Activated T-cell treated with anti-CD3 and anti-CD28 coated beads for 48 hours (primary cell): ENCODE data around the gene RAE1.
"Not testable (repeated sequence)": the region's sequence is repeated elsewhere in the genome, so short reads cannot be mapped to it uniquely, and the experiment has no call there.

Experiments
- DNase-seq: peaks from one replicate; pipeline ENCODE4 v3.0.0-alpha.2; 2020; ENCODE audit warnings: low read depth

Gene RAE1

DNA sequence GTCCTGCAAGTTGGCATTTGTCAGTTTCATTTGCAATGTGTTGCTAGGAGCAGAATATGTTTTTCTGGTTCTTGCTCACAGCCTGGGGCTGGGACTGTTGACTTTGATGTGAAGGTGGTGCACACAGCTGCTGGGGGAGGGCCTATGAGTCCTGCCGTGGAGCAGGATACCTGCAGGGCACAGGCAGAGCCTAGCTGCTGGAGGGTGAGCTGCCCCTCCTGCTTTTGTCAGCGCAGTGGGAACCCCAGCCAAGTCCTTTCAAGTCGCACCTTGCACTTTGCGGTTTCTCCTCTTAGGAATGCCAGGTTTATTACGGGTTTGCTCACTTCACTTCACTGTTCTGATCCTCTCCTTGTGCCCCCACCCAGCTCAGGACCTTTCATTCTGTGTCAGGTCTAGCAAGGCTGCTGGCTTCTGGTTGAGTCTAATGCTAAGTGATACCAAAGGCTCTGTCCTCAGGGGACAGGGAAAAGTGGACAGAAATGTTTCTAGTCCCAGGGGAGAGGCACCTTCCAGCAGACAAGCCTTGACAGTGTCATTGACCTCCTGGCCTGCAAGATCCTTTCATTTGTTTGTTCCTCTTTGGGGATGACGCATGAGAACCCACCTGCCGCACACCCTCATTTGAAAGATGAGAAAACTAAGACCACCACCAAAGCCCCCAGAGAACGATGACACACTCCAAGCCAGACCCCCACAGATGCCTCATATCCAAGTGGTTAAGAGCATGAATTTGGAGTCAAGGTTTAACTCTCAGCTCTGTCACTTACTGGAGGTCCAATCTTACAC lies 24.2 kb upstream of the RAE1 start:
- no peak for DNase-seq

DNA sequence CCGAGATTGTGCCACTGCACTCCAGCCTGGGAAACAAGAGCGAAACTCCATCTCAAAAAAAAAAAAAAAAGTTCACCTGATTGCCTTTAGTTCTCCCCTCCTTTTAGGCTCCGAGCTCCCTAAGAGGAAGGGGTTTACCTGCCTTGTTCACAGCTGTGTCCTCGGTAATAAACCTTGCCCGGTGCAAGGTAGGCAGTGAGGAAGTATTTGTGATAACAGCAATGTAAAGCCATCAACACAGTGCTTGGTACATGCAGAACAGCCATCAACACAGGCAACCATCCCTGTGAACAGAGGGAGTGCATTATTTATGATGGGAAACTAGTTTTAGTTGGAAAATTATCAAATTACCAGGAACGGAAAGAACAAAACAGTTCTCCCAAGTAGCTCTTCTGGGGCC lies 23.2 kb upstream of the RAE1 start:
- no peak for DNase-seq

DNA sequence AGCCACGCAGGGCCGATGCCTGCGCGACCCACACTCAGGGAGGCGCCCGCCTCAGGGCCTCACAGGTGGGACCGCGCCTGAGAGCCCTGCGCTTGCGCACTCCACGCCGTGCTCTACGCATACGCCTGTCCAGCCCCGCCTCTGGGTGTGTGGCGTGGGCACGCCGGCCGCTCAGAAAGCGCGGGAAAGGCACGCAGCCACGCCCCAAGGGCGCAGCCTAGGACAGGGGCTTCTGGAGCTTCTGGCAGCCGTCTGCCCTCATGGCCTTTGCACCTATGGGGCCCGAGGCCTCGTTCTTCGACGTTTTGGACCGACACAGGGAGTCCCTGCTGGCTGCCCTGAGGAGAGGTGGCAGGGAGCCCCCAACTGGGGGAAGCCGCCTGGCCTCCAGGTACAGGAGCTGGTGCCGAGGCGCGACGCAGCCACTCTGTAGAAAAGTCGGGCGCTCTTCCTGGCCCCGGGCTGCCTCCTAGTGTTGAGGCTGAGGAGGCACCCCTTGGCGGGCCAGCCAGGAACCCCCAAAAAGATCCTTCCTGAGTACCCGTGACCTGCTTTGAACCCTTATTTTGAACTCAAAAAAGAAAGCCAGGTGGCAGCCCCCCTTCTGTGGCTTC lies 21.3 kb upstream of the RAE1 start, which contains the start of gene SPO11:
Gene SPO11, plus strand, starts transcription at position 196 of the 614 bp plus-strand sequence. Its CDS starts 65 bp downstream, at position 261.
- DNase-seq, result no peak

DNA sequence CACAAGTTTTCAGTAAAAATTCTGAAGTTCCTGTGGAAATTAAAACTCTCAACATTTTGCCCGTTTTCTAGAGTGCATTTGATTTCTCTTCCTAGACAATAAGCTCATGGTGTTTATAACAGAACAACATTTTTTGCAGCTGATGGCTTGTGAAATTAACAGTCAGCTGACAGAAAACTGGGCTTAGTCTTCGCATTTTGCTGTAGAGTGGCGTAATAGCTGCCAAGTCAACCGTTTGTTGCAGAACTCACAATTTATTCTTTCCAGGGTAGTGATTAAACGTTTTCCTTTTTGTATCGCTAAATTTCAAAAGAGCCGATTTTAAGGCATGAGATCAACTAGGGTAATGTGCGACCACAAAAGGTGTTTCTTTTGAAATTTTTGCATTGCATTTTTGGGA lies 20.1 kb upstream of the RAE1 start:
- no peak for DNase-seq

DNA sequence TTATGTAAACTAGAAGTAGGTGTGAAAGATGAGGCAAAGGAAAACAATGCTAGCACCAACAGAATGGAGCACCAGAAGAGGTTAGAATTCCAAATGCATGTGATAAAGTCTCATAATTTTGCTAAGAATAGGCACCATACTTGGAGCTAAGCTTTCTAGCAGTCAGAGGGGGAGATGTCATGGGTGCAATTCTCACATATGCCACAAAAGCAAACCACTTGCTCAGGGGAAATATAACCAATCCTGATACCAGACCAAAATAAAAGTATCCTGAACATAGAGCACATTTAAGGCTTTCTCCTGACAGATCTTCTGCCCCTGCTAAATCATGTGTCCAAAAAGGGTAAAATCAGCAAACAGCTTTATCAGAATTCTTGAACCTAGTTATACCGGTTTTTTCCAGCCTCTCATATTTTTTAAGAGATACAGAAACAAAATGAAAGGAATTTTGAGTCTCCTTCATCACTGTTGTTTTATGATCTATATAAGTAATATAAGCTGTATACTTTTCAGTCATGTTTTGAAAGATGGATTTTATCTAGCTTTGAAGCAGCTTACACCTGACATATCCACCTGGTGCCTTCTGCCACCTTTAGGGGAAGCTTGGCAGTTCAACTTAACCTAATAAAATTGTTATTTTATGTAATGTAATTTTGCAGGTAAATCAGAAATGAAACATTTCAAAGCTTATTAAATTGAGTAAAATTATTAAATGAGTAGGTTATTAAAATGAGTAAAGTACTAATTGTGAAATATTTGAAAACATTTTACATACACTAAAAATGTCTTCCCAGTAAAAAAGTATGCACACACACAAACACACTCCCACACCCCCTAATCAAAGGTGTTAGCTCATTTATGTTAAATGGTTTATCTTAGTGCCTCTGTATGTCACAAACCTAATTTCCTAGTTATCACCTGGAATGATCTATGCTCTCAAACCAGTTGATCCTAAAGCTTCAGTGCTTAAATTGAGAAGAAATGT lies 18.7 kb upstream of the RAE1 start:
- DNase-seq, result no peak

DNA sequence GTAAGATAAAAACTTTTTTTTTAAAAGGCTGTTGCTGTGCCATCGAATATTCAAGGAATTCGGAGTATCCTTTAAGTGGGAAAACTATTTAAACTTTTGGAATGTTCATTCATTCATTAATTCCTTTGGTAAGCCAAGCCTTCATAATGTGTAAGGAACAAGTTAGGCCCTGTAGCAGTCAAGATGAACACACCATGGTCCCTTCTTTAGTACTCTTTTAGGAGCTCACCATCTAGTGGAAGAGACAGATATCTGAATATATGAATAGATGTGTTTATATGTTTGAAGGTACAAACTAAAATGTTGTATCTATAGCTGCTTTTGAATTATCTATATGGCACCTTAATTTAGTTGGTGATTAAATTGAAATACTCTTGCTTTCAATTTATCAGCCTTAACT lies 15.7 kb upstream of the RAE1 start:
- DNase-seq, result no peak

DNA sequence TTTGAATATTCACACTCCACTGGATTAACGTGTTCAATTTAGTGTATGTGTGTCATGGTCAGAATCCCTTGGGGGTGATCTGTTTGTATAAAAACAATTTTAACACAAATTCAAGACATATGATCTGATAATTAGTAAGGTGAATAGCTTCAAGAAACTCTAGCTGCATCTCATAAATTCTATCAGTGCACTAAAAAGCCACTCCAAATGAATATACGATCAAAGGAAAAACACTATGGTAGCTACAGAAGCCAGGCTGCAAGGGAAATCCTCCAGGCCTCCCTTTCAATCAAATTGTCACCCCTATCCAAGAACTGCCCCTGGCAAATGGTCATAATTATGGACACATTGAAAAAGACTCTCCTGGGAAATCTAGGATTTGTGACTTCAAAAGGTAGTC lies 9.4 kb upstream of the RAE1 start:
- DNase-seq, result no peak

DNA sequence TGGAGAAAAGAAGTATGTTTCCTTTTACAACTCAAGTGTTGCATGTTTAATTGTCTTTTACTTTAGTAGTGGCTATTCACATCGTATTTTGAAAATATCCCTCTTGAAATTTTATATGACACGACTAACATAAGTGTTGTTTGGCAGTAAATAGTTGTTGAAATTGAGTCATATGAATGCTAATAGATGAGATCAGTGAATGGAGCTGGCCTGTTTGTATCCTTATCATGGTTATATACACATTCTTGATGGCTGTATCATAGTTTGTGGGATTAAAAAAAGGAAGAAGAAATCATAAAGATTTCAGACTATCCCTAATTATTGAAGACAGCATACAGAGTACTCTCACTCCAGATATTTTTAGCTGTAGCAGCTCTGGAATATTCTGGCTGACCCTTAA lies 8.2 kb upstream of the RAE1 start:
- no peak for DNase-seq

DNA sequence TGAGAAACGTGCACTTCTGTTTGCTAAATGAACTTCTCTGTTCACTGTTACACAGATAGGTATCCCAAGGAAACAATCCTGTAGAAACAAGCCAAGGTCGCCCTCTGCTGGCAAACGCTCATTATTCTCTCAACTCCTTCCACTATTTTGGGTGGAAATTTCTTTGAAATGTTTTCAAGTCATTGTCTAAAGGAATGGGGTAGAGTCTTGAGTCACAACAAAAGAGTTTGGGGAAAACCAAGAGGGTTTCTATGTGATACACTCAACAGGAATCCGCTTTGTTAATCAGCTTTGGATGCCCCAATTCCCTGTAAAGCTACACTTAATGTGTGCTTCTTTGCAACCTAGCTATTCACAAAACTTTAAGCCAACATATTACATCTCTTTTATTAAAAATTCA lies 4.6 kb upstream of the RAE1 start:
- peak; percentile 56 for DNase-seq

DNA sequence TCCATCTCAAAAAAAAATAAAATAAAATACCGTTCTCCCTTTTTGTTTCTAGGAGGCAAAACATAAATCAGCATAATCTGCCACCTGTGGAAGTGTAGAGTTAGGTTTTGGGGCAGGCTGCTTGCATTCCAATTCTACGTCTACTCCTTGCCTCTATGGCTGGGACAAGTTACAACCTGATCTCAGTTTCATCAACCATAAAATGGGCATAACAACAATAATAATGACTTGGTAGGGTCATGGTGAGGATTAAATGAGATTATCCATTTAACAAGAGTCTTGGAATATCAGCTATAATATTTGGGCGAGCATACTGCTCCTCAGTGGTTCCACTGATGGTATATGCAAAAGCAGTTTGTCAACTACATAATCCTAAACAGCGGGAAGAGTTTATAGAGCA lies 3.7 kb upstream of the RAE1 start:
- no peak for DNase-seq

DNA sequence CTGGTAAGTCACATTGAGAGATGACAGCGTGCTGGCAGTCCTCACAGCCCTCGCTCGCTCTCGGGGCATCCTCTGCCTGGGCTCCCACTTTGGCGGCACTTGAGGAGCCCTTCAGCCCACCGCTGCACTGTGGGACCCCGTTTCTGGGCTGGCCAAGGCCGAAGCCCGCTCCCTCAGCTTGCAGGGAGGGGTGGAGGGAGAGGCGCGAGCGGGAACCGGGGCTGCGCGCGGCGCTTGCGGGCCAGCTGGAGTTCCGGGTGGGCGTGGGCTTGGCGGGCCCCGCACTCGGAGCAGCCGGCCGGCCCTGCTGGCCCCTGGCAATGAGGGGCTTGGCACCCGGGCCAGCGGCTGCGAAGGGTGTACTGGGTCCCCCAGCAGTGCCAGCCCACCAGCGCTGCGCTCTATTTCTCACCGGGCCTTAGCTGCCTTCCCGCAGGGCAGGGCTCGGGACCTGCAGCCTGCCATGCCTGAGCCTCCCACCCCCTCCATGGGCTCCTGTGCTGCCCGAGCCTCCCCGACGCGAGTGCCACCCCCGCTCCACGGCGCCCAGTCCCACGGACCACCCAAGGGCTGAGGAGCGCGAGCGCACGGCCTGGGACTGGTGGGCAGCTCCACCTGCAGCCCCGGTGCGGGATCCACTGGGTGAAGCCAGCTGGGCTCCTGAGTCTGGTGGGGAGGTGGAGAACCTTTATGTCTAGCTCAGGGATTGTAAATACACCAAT lies 2.7 kb upstream of the RAE1 start:
- DNase-seq, result not testable (repeated sequence)

DNA sequence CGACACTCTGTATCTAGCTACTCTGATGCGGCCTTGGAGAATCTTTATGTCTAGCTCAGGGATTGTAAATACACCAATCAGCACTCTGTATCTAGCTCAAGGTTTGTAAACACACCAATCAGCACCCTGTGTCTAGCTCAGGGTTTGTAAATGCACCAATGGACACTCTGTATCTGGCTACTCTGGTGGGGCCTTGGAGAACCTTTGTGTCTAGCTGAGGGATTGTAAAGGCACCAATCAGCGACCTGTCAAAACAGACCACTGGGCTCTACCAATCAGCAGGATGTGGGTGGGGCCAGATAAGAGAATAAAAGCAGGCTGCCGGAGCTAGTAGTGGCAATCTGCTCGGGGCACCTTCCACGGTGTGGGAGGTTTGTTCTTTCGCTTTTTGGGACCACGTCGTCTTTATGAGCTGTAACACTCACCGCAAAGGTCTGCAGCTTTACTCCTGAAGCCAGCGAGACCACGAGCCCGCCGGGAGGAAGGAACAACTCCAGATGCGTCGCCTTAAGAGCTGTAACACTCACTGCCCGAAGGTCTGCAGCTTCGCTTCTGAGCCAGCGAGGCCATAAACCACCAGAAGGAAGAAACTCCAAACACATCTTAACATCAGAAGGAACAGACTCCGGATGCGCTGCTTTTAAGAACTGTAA lies 2.0 kb upstream of the RAE1 start:
- DNase-seq, result not testable (repeated sequence)

DNA sequence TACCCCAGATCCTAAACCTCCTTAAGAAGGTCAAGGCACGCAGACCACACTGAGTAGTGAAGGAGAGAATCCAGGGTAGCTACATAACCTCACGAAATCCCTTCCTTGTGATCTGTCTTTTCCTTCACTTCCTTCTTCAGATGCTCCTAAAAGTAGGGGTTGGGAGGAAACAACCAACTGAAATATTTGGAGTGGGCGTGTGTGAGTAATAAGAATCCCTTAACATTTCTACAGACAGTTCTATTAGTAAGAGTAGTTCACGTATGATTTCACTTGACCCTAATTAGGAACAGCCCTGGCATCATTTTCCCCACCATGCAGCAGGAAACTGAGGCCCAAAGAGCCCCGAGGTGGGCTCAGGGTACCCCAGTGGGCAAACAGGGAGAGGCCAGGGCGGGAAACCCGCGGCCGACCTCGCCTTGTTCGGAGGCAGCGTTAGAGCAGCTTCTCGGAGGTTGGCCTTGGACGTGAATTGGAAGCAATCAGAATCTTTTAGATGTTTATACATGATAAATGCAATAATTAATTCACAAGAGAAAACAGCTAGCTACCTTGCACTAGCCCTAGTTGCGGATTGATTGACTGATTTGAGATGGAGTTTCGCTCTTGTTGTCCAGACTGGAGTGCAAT lies 859 bp upstream of the RAE1 start:
- DNase-seq, result no peak

DNA sequence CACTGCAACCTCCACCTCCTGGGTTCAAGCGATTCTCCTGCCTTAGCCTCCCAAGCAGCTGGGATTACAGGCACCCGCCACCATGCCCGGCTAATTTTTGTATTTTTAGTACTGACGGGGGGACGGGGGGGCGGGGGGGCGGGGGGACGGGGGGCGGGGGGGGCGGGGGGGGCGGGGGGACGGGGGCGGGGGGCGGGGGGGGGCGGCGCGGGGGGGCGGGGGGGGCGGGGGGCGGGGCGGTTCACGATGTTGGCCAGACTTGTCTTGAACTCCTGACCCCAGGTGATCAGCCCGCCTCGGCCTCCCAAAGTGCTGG lies 371 bp upstream of the RAE1 start:
- not testable (repeated sequence) for DNase-seq

DNA sequence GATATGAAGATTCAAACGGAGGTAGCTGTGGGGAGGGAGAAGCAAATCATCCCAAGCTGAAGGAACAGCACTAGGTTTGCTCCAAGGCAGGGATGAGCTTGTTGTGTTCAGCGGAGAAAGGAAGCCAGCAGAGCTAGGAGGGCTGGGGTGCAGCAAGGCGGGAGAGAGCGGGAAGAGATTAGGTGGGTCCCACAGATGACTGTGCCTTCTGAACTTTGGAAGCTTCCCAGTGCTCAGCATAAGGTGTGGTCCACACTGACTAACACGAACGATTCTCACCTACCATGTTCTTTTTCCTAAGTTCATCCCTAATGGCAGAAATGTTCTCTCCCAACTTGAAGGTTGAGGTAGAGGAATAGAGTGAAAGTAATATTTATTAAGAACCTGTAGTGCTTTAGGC lies 1.2 kb downstream of the RAE1 start:
- DNase-seq, result no peak

DNA sequence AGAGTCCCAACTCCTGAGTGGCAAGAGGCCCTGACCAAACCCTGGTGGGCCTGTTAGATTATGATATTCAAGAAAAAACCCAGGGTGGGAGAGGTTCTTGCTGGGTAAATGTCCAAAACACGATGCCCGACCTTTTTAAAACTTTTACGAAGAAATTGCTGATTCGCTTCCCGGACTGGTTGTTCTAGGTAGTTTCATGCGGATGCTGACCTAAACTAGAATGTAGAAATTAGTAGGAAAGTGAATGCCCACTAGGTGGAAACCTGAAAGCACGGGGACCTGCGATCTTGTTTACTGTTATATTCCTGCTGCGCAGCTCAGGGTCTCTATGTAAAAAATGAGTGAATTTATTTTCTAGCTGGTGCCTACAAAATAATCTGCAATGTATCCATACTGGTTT lies 2.3 kb downstream of the RAE1 start:
- no peak for DNase-seq

DNA sequence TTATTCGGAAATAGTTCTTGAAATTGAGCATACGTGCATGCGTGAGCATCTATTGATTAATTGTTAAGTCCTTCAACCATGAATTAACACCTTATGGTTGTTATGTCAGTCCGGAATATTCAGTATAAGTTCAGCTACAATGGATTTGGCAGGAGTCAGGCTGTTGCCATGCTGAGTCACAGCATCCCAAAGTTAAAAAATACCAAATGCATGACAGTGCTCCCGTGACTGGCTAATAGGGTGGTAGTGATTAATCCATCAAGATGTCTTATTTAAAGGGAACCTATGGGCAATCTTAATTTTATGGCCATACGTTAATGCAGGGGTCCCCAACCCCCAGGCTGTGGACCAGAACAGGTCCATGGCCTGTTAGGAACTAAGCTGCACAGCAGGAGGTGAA lies 10.5 kb downstream of the RAE1 start:
- DNase-seq, result no peak

DNA sequence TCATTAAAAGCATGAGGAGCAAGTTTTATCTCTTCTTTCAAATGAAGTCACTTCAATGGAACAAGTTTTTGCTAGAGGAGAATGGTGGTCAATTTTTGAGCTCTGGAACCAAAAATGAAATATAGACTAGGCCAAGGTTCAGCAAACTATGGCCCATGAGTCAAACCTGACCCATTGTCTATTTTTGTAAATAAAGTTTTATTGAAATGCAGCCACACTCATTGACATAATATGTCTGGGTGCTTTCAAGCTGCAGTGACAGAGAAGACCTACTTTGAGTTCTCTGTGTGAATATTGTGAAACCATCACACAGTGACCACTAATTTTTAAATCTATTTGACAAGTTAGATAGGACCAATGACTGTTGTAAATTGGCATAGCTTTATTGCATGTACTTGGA lies 13.4 kb downstream of the RAE1 start:
- no peak for DNase-seq

DNA sequence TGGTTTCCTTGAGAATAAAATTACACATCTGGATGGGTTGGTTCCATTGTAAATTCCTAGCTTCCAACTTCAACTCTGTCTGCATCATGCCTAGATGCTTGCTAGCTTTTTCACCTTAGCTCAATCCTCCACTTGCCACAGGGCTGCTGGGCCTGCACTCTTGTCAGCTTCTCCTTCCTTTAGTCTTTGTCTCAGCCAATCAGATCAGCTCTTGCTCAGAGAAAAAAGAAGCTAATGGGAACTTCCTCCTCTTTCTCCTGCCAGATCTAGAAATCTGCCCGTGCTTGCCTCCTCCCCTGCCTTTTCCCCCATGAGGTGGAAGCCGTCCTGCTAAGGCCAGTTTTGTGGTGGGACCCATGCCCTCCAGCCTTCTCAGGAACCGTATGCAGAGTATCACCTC lies 18.5 kb downstream of the RAE1 start:
- no peak for DNase-seq

DNA sequence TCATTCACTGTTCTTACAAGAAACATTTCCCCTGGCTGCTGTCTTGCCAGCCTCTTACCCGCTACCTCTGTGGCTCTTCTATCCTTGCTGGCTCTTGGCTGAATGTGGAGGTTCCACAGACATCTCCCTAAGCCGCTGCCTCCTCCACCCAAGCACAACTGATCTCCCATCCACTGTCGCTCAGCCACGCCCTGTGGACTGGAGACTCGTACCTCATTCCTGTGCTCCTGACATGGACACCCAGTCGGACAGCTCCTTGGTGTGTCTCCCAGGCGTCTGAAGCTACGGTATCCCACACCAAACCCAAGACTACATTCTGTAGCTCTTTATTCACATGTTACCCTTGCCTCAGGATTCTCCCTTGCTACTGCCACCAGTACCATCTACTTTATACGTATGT lies 19.3 kb downstream of the RAE1 start:
- no peak for DNase-seq

DNA sequence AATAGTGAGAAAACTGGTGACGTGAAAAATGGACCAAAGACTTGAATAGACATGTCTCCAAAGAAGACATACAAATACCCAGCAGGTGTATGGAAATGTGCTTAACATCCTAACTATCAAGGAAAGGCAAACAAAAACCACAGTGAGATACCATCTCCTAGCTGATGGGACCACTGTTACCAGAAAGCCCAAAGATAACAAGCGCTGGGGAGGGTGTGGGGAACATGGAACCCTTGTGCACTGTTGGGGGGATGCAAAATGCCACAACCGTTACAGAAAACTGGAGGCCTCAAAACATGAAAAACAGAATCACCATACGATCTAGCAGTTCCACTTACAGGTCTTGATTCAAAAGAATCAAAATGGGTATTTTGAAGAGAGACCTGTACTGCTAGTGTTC lies 20.3 kb downstream of the RAE1 start:
- DNase-seq, result no peak
